Islet precursor cell (in vitro differentiated cells): Measurements from ENCODE around the gene APBB2.
A peak's percentile ranks its signal among the peaks of the same experiment; 100 is the strongest.

Source experiments
- DNase-seq: peaks from one replicate; pipeline ENCODE4 v3.0.0-alpha.2; 2018

APBB2 gene

GRCh38 chr4:40881096-40881495 lies 333.2 kb downstream of the APBB2 start:
- no peak for DNase-seq

DNA sequence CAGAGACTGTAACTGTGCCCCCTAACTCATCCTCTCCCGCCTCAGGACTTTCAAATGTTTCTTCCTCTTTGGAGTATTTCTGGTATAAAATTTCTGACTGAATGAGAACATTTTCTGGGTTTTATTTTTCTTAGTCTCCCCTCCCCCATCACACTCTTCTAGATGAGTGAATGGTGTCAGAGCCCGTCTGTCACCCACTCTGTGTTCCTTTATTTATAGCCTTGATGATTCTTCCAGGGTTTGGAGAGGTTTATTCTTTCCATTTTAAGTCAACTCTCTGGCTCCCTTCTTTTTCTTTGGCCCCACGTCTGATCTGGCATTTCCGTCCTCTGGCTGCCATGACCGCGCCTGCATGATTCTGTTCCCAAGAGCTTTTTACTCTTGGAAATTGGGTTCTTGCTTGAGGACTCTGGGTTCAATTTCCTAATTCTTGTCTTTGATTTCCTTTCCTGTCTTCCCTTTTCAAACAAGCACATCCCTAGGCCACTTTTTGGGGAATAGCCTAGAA lies 335.7 kb downstream of the APBB2 start:
- no peak for DNase-seq

DNA sequence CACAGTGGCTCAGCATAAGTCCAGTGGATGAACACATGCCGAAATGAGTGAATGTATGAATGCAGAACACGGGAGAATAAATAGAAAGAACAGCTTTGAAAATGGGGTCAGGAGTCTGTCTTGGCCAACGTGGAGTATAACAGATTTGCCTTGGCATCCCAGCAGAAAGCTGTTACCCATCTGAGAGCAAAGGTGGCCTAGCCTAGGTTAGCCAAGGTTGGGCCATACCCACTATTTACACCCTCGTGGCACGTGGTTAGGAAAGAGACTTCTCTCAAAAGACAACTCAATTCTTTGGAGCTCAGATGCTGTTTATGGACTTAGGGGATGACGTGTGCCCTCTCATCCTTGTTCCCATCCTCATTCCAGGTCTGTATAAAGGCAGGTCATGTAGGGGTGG lies 337.3 kb downstream of the APBB2 start:
- no peak for DNase-seq

GRCh38 chr4:40875507-40876150 lies 338.7 kb downstream of the APBB2 start:
- no peak for DNase-seq

DNA sequence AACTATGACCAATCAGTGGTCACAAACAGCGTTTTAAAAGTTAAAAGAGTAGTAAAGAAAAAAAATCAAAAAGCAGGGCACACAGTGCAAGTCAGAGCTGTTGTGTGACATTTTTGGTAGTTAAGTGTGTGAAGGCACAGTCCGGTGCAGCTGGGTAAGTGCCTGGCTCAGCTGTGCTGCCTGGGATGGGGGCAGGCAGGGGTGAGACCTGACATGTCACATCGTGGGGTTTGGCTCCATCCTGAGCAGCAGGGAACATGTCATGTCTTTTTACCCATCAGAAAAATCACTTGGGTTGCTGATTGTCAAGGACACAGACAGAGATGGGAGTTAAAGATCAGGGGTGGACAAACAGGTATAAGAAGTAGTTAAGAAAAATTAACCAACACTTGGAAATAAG lies 339.4 kb downstream of the APBB2 start:
- no peak for DNase-seq

- DNase-seq, result no peak
Measured at GRCh38 chr4:40874331-40874730, 340.0 kb downstream of the APBB2 start.

DNA sequence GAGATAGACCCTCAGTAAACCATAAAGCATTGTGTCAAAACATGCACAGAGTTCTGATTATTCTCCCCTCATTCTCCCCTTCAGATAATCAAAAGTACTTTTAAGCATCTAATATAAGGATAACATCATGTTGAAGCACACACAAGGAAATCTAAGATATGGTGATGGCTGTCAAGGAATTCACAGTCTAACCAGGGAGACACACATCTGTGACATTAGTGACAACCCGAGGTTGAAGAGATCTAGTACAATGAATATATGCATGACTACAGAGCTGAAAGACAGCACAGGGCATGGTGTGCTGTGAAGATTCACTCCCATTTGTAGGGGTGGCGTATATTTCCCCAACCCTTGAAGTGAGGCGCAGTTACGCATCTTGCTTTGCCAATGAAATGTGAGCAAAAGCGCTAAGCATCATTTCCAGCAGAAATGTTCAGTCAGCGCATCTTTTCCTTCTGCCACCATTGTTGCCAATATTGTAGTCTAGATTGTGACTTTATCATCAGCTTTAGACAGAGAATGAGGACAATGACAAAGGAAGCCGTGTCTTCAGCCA lies 342.6 kb downstream of the APBB2 start:
- DNase-seq, result no peak

DNA sequence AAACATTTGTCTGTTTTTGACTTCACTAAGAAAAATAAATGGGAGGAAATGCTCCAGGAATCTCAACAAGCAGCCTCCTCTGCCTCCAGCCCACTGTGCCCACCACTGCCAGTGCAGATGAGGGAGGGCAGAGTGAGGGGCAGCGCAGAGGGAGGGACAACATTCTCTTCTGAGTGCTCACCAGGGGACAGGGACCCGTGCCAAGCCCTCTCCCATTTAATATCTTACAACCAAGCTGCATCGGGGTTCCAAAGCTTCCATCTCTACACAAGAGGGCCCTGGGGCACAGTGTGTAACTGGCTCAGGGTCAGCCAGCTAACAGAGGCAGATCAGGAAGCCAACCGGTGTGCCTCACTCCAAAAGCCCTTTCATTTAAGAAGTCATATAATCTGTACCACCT lies 344.2 kb downstream of the APBB2 start:
- no peak for DNase-seq

DNA sequence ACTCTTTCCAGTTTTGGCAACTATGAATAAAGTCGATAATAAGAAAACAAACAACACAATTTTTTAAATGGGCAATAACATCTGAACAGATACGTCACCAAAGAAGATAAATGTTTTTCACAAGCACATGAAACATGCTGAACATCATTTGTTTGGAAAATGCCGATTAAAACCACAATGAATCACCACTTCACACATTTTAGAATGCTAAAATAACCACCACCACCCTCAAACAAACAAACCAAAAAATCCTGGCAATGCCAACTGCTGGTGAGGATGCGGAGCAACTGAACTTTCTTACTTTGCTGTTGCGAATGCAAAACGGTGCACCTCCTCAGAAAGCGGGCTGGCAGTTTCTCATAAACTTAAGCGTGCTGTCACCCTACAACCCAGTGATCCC lies 348.6 kb downstream of the APBB2 start:
- DNase-seq, result no peak

GRCh38 chr4:40864531-40864930 lies 349.8 kb downstream of the APBB2 start:
- no peak for DNase-seq

- DNase-seq, result no peak
Measured at GRCh38 chr4:40858962-40859361, 355.4 kb downstream of the APBB2 start.

- no peak for DNase-seq
Measured at GRCh38 chr4:40857956-40858355, 356.4 kb downstream of the APBB2 start.

DNA sequence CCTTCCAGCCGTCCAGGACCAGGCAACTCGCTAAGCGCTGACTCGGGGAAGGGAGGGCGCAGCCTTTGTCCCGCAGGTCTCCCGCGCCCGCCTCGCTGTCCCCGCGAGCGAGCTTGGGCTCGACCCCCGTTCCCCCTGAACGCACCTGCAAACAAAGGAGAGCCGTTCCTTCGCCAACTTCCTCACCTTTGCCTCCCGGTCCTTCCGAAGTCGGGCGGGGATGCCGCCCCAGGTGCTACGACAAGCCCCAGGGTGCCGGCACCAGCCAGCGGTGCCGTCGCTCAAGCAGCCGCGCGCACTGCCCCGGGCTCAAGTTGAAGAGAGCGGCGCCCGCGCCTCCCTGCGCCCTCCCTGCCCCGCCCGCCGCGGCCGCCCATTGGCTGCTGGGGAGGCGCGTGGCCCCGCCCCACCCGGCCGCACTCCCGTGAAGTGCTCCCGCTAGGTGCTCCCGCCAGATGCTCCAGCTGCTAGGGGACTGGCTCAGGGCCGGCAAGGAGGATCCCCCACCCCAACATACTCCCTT lies 357.4 kb downstream of the APBB2 start:
- peak; percentile 89 for DNase-seq

DNA sequence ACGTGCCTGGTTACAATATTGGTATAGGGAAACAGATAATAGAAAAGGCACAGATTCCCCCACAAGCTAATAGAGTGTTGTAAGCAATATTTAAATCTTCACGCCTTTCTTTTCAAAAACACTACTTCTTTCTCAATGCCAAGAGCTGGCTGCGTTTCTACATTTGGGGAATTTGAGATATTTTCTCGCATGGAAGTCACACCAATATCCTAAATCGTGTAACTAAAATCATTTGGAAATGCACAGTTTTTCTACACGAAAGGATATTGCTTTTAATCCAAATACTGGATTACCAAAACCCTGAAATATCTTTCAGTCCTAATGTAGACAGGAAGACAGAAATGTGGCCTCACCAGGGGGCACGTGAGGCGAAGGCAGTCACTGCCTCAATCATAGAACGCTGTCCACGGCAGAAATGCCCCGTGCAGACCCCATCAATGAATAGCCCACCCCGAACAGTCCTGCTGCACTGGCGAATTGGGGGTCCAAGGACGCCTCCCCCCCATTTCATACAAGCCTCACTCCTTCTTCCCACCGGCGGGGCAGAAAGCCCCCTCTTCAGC lies 358.0 kb downstream of the APBB2 start:
- no peak for DNase-seq

GRCh38 chr4:40850496-40850895 lies 363.8 kb downstream of the APBB2 start:
- DNase-seq, result no peak

DNA sequence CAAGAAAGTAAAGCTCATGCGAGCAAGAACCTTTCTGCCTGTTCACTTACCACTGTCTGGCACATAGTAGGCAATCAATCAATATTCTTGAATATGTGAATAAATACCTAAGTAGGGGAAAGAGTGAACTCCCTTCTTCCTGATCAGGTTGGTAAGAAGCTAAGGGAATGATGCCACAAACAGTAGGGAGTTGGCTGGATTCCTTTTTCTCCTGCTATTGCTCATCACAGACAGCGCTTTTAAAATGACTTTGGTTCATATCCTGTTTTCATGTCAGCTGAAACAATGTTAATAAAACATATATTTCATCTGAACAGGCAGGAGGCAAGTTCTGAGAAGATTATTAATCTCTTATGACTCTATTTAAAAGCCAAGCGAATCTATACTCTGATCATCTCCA lies 365.4 kb downstream of the APBB2 start:
- no peak for DNase-seq

GRCh38 chr4:40848251-40848650 lies 366.1 kb downstream of the APBB2 start:
- DNase-seq, result no peak

- no peak for DNase-seq
Measured at GRCh38 chr4:40846532-40846931, 367.8 kb downstream of the APBB2 start.

DNA sequence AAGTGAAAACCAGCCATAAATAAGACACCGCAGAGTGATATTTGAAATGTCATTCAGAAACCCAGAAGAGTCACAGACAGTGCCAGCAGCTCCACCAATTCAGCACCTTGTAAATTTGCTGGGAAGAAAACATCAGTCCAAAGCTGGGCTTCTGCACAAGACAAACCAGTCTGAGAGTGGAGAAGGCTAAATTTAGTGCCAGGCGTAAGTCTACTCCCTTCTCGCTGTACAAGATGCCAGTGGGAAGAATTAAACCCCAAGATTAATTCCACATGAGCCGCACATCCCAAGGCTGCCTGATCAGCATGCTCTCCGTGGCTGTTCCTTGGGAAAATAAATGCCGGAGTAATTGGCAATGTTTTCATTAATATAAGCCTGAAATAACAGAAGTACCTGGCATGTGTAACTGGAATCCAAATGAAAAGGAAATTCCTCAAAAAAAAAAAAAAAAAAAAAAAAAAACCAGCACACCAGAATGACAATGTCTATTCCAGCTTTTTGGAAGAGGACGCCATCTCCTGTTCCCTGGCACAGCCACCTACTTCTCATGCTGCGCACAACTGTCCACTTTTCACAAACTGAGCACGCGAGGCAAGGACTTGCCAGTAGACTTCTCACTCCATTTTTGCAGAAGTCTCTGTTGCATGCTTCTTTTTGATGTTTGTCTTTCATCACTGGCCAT lies 369.0 kb downstream of the APBB2 start:
- no peak for DNase-seq

GRCh38 chr4:40844261-40844660 lies 370.1 kb downstream of the APBB2 start:
- DNase-seq, result no peak

DNA sequence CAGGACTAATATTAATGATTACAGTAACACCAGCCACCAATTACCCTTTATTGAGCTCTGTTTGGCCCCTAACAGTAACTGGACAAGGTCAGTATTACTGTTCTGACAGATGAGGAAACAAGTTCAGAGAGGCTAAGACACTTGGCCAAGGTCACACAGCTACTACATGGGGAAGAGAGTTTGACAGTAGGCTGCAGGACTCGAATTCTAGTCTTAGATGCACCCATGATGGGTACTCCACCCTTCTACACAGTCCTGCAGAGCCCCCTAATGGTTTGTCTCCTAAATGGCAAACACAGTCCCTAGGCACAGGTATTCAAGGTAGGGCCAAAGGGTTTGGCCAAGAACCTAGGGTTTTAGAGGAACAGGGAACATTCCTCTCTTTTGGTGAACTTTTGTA lies 370.6 kb downstream of the APBB2 start:
- no peak for DNase-seq

- DNase-seq, result peak; percentile 67
Measured at GRCh38 chr4:40842725-40843423, 371.5 kb downstream of the APBB2 start.

- no peak for DNase-seq
Measured at GRCh38 chr4:40842318-40842717, 372.0 kb downstream of the APBB2 start.
